Measurements from ENCODE around the gene BAMBI. TPM values are rescaled to one million over a fixed set of nuclear protein-coding genes. Genes with fewer than 3 reads are reported as not detected.

BAMBI gene
- total and polyA plus RNA-seq, 10 donors: 3.9 to 38.0 (median 15.7) TPM

DNA sequence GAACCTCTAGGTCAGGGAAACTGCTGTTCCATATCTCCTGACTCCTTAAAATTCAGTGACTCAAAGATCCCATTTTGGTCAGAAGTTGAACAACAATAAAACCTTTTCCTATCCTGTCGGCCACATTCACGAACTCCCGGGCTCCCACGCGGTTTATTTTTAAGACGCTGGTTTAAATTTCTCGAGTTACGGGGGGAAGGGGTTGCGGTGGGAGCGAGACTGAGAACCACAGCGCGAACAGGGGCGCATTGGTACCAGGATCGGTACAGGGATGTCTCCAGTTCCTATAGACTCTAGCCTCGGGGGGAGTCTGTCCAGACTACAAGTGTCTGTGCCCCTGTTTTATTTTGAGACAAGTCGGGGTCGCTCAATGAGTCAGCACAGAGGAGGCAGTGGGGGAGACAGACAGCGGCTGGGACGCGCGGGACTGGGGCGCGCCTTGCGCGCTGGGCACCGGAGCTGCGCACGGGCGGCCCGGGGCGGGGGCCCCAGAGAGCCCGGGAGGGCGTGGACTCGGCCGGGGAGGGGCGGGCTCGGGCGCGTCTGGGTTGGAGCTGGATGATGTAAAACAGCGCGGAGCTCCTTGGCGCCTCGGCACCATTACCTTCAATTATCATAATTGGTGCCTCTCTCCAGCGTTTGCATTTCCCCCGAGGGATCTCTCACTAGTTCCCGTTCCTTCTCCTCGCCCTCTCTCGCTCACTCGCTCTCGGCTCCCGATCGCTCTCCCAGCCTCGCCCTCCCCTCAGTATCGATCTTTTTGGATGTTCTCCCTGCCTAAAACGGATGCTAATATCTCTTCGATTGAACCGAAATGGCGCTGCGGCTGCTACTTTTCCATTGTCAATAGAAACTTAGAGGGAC is 8.7 kb upstream of the BAMBI start:
- H3K4me3 ChIP-seq: peak overlapping the region; percentile 16 to 69 (median 30)
- intact Hi-C loops (cut with DNase I; ENCODE audit: low total_unique reads): loop anchor here (5.0 kb wide), 1 partner anchor 324 kb away; no protein-coding TSS in a partner anchor
- H3K4me1 ChIP-seq: peaks cover 4 to 26% (median 15%) of the 10 kb centered on the region in 6 donors
- TF ChIP-seq, protein P1, sequence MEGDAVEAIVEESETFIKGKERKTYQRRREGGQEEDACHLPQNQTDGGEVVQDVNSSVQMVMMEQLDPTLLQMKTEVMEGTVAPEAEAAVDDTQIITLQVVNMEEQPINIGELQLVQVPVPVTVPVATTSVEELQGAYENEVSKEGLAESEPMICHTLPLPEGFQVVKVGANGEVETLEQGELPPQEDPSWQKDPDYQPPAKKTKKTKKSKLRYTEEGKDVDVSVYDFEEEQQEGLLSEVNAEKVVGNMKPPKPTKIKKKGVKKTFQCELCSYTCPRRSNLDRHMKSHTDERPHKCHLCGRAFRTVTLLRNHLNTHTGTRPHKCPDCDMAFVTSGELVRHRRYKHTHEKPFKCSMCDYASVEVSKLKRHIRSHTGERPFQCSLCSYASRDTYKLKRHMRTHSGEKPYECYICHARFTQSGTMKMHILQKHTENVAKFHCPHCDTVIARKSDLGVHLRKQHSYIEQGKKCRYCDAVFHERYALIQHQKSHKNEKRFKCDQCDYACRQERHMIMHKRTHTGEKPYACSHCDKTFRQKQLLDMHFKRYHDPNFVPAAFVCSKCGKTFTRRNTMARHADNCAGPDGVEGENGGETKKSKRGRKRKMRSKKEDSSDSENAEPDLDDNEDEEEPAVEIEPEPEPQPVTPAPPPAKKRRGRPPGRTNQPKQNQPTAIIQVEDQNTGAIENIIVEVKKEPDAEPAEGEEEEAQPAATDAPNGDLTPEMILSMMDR (IDR thresholded peaks at IDR 0.05 in 8 of 11, conservative IDR thresholded peaks at IDR 0.05 in 3 of 11): no peak
- no peak for TF ChIP-seq POLR2A (IDR thresholded peaks at IDR 0.05)
- TF ChIP-seq POLR2AphosphoS5 (IDR thresholded peaks at IDR 0.05): peak in 1 of 3 donors; percentile 21
- 1 to 4% (median 2%) methylated on average over 43 to 59 of the region's 59 CpGs for WGBS, 5 donors
- H3K27me3 ChIP-seq (replicated peaks in 1 of 7): peaks cover 0 to 93% (median 33%) of the 10 kb centered on the region in 7 donors
- H3K36me3 ChIP-seq: no peaks in the 10 kb centered on the region
- H3K27ac ChIP-seq: peak overlapping the region in 5 of 8 donors; percentile 26 to 48 (median 39)
- DNase-seq: peak; percentile 79
- no peaks in the 10 kb centered on the region for H3K9me3 ChIP-seq

DNA sequence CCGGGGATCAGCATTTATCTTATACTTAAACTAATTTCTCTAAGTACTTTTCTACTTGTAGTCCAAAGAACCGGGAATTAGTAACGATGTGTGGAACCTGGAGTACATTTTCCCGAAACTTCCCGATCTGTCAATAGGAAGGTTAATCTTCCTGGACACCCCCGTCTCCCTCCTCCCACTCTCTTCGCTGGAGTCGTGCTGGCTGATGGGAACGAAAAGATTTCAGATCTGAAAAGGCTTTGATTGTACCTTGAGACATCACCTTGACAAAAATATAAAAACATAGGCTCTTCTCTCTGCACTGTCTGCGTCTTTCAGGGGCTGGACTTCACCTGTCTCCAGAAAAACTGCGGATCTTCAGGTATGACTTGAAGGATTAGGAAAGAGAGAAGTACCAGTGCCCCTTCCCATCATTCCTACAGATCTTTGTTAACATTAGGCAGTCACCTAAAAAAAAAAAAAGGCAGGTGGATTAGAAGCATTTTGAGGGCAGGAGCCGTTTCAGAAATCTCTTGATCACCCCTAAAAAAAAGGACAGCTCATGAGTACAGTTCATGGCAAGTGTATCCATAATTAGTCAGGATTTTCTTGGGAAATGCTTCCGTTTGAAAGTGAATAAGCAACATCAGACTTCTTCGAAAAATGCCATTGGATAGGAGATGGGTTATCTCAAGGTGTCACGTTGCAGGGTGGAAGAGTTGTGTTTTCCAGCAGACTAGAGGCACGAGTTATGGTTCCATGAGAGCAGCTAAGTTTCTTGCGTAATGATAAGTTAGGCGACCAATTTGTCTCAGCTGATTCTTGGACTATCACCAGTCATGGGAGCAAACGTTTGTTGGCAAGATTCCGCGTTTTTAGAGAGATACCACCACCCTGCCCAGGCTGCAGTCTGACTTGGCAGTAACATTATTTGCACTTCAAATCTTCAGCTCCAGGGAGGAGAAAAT is 7.8 kb upstream of the BAMBI start:
- Histone ChIP-seq H3K4me3 (peak overlapping the region in 7 of 8 donors; percentile 16 to 69 (median 32)), H3K36me3 (no peaks in the 10 kb centered on the region), H3K27me3 (replicated peaks in 1 of 7) (peaks cover 0 to 96% (median 40%) of the 10 kb centered on the region in 7 donors), H3K27ac (peak overlapping the region in 3 of 8 donors; percentile 26 to 48 (median 42)), H3K9me3 (no peaks in the 10 kb centered on the region), H3K4me1 (peaks cover 4 to 17% (median 11%) of the 10 kb centered on the region in 6 donors)
- WGBS, 5 donors: 46 to 51% (median 48%) methylated on average over 21 of the region's 21 CpGs
- TF ChIP-seq, protein P1 (IDR thresholded peaks at IDR 0.05 in 8 of 11, conservative IDR thresholded peaks at IDR 0.05 in 3 of 11): no peak
- TF ChIP-seq POLR2AphosphoS5 (IDR thresholded peaks at IDR 0.05) (no peak), POLR2A (IDR thresholded peaks at IDR 0.05) (no peak)
- intact Hi-C loops (cut with DNase I; ENCODE audit: low total_unique reads): loop anchor here (5.0 kb wide), 1 partner anchor 323 kb away; no protein-coding TSS in a partner anchor
- DNase-seq: no peak

DNA sequence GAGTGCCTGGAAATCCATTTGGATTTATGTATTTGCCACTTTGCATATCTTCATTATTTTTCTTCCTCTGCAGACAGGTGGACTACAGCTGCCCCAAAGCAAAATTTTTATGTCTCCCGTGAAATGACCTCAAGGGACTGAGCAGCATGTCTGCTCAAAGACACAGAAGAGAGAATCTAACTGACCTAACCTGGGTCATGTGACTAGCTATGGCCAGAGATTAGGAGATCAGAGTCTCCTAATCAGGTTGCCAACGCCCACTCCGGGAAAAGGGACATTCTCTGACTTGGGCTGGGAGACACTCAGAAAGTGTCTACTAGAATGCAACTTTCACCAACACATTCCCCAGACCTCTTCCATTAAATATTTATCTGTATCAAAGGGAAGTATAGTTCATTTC is 2.5 kb upstream of the BAMBI start:
- H3K36me3 ChIP-seq: no peaks in the 10 kb centered on the region
- peaks cover 0 to 97% (median 44%) of the 10 kb centered on the region in 7 donors for H3K27me3 ChIP-seq (replicated peaks in 1 of 7)
- no peak overlapping the region for H3K27ac ChIP-seq
- intact Hi-C loops (cut with DNase I; ENCODE audit: low total_unique reads): no loop called here
- no peaks in the 10 kb centered on the region for H3K9me3 ChIP-seq
- H3K4me3 ChIP-seq: no peak overlapping the region
- TF ChIP-seq, protein P1 (IDR thresholded peaks at IDR 0.05 in 8 of 11, conservative IDR thresholded peaks at IDR 0.05 in 3 of 11): no peak
- WGBS, 5 donors: 83 to 99% (median 91%) methylated on average over 3 of the region's 3 CpGs
- DNase-seq: no peak
- H3K4me1 ChIP-seq: peaks cover 0 to 34% (median 29%) of the 10 kb centered on the region in 6 donors

Data from spleen (tissue), 11 donors.